MV-4-11 (cell line): Measurements from ENCODE around the gene AMMECR1.
A peak's percentile ranks its signal among the peaks of the same experiment; 100 is the strongest.

Experiments
- DNase-seq: peaks from one replicate; lab custom pipeline; 2025; lab: John Stamatoyannopoulos, UW

Gene AMMECR1

GRCh38 chrX:110211340-110211739 is 106.5 kb downstream of the AMMECR1 start:
- DNase-seq, result no peak

- DNase-seq, result peak; percentile 2
Measured at GRCh38 chrX:110210417-110211139, 107.3 kb downstream of the AMMECR1 start.

- DNase-seq, result no peak
Measured at GRCh38 chrX:110208092-110208491, 109.8 kb downstream of the AMMECR1 start.

- peak; percentile 59 for DNase-seq
Measured at GRCh38 chrX:110204986-110205385, 112.9 kb downstream of the AMMECR1 start.

- peak; percentile 0 for DNase-seq
Measured at GRCh38 chrX:110201799-110202198, 116.1 kb downstream of the AMMECR1 start.

- no peak for DNase-seq
Measured at GRCh38 chrX:110194977-110195376, 122.9 kb downstream of the AMMECR1 start.

GRCh38 chrX:110192516-110192915 is 125.4 kb downstream of the AMMECR1 start:
- DNase-seq, result peak; percentile 41

- DNase-seq, result peak; percentile 73
Measured at GRCh38 chrX:110188701-110189558, 129.0 kb downstream of the AMMECR1 start.

GRCh38 chrX:110183314-110183713 is 134.6 kb downstream of the AMMECR1 start:
- DNase-seq, result no peak

GRCh38 chrX:110182865-110183264 is 135.0 kb downstream of the AMMECR1 start:
- no peak for DNase-seq

- no peak for DNase-seq
Measured at GRCh38 chrX:110182362-110182761, 135.5 kb downstream of the AMMECR1 start.

GRCh38 chrX:110181459-110182137 is 136.3 kb downstream of the AMMECR1 start:
- no peak for DNase-seq

GRCh38 chrX:110180928-110181310 is 137.0 kb downstream of the AMMECR1 start:
- DNase-seq, result no peak

GRCh38 chrX:110180176-110180927 is 137.5 kb downstream of the AMMECR1 start:
- DNase-seq, result no peak

- no peak for DNase-seq
Measured at GRCh38 chrX:110178179-110178865, 139.6 kb downstream of the AMMECR1 start.

- DNase-seq, result no peak
Measured at GRCh38 chrX:110175696-110176095, 142.2 kb downstream of the AMMECR1 start.

GRCh38 chrX:110175146-110175545 is 142.7 kb downstream of the AMMECR1 start:
- DNase-seq, result peak; percentile 78

GRCh38 chrX:110173192-110174175 is 144.4 kb downstream of the AMMECR1 start:
- DNase-seq, result peak; percentile 7

- DNase-seq, result peak; percentile 81
Measured at GRCh38 chrX:110172215-110172614, 145.7 kb downstream of the AMMECR1 start.

- DNase-seq, result no peak
Measured at GRCh38 chrX:110171442-110171841, 146.4 kb downstream of the AMMECR1 start.
